NK-92 treated with Interleukin-12 subunit alpha and Interleukin-12 subunit beta, amount 100 ng/mL, for 24 hours (cell line): ENCODE measurements around the gene NUDT17.
A peak's percentile ranks its signal among the peaks of the same experiment; 100 is the strongest.
"Not testable (repeated sequence)": the region's sequence is repeated elsewhere in the genome, so short reads cannot be mapped to it uniquely, and the experiment has no call there.

Source experiments
- DNase-seq: peaks from one replicate; lab custom pipeline; 2025; lab: John Stamatoyannopoulos, UW

NUDT17 gene, protein sequence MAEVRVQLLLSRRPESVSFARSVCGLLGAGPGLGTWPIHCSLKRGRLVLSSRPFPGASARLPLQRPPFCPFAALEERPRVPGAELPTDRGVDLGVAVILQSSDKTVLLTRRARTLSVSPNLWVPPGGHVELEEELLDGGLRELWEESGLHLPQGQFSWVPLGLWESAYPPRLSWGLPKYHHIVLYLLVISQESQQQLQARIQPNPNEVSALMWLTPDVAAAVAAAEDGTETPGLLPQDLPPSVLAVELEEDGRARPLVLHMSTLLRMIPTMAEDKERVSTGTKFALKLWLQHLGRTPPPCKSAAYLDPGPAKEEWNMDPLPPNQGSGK

DNA sequence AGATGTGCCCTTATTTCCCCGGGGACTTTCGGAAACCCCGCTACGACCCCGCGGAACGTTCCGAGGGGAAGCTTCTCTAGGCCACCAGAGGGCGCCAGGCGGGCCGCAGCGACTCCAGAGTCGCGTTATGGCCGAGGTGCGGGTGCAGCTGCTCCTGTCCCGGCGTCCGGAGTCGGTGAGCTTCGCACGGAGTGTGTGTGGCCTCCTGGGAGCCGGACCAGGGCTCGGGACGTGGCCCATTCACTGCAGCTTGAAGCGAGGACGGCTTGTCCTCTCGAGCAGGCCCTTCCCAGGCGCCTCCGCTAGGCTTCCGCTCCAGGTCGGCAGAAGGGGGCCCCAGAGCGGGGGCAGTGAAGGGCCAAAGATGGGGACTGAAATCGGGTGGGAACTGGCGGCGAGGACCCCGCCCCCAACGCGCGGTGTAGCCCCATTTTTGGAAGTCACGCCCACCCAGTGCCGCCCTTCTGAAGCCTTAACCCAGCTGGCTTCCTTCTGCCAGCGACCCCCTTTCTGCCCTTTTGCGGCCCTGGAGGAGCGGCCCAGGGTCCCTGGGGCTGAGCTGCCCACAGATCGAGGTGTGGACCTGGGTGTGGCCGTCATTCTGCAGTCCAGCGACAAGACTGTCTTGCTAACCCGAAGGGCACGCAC lies at the start of gene NUDT17:
Gene NUDT17, plus strand, starts transcription at position 117 of the 648 bp plus-strand sequence. Its CDS starts 11 bp downstream, at position 128.
- peak; percentile 50 for DNase-seq

DNA sequence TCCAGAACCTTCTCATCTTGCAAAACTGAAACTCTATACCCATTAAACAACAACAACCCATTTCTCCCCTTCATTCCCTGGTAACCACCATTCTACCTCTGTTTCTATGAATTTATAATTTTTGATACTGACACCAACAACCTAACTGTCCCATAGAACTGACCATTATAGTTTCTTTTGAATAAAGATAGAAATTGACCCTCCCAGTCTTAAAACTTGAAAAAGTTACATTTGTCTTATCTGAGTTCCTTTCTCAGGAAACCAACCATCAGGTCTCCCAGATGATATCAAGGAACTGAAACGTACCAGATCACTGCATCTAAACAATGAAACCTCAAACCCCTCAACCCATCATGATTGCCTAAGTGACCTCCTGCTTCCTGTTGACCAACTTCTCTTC lies 48.7 kb upstream of the NUDT17 start:
- DNase-seq: no peak

- no peak for DNase-seq
Observed at GRCh38 chr1:145799806-145800205, 45.6 kb upstream of the NUDT17 start.

DNA sequence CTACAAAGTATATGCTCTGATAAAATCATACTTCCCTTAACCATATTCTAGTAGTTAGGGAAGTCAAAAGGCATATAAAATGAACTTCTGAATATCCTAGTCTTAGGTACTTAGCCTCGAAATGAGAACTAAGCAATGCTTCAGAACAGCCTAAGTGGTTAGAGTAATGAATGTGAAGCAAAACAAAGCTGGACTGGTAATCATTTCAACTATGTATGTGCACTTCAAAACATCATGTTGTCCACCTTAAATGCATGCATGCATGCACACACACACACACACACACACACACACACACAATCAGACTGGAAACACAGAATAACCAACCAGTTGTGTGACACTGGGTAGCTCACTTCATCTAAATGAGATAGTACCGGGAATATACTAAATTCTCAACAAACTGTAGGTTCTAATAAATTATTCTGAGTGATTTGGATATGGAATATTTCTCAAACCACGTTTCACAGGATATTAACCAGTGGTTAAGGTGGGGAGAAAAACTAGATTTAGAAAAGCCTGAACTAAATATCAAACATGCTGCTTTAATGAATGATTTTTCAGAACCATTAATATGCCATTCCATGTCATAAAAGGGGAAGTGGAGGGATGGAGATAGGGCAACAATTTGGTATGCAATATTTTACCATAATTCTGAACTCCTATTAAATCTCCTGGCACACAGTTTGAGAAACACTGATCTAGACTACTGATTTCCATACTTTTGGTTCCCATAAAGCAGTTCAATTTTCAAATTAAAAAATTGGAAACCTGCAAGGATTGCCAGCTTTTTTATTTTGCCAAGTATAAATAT lies 41.0 kb upstream of the NUDT17 start:
- no peak for DNase-seq

DNA sequence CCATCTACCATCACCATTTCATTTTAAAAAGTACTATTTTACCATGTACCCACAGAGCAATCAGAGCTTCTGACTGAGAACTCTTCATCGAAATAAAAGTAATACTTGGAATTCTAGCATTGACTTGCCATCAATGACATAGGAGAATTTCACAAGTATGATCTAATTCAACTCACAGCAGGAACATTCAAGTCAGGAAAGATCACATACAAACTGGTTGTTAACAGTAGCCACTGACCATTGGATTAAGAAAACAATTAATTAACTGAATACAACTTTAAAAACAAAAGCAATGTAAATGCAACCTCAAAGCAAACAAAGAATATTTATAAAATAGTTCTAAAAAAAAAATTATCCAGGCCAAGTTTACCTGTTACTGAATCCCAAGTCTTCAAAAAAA lies 40.4 kb upstream of the NUDT17 start:
- no peak for DNase-seq

- DNase-seq: no peak
Observed at GRCh38 chr1:145806408-145806807, 39.0 kb upstream of the NUDT17 start.

GRCh38 chr1:145806844-145807243 lies 38.6 kb upstream of the NUDT17 start:
- DNase-seq: no peak

GRCh38 chr1:145812977-145813810 lies 32.2 kb upstream of the NUDT17 start:
- DNase-seq: not testable (repeated sequence)

DNA sequence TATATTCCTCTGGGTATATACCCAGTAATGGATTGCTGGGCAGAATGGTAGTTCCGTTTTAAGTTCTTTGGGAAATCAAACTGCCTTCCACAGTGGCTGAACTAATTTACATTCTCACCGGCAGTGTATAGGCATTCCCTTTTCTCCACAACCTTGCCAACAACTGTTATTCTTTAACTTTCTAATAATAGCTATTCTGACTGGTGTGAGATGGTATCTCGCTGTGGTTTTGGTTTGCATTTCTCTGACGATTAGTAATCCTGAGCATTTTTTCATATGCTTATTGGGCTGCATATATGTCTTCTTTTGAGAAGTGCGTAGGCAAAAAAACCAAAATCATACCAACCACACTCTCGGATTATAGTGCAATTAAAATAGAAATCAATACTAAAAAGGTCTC lies 27.3 kb upstream of the NUDT17 start:
- DNase-seq: not testable (repeated sequence)

- DNase-seq: not testable (repeated sequence)
Observed at GRCh38 chr1:145822779-145823331, 22.6 kb upstream of the NUDT17 start.

DNA sequence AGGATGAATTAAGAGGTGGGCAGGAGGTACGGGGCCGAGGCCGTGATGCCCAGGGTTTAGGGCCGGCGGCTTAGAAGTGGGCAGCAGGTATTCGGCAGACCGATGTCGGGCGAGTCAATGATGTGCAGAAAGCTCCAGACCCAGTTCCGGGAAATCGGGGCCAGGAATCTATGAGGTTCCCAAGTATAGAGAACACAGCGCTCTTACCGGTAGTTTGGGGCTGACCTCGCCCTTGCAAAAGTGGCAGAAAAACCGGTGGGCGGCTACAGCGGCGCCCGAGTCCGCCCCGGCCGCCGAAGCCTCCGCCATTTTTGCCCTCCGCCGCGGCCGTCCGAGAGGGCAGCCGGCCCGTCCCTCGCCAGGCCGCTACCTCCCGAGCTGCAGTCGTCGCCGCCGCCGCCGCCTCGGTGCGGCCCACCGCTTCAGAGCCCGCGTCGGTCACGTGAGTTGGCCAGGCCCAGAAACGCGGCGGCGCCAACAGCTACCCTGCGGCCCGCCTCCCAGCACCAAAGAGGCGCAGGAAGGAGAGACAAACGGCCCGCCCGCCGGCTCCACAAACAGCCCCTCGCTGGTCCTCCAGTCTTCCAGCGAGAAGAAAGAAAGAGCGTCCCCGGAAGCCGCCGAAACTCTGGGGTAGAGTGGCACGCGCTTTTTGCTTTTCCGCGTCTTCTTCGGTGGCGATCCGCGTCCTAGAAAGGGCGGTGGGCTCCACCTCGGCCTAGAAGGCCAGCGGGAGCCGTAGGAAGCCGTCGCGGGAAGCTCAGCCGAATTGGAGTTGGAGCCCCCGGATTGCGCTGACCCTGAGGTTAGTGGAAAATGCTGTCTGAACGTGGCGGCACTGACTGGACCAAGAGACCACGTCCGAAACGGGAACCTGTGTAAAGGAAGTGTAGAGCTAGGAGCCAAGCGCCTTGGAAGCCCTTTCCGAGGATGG lies 21.6 kb upstream of the NUDT17 start, which contains the start of the genes POLR3C and RNF115:
Gene POLR3C, plus strand, starts transcription at position 636 of the 934 bp plus-strand sequence. CDS start 1,577 bp downstream, outside the sequence.
Gene RNF115, minus strand, starts transcription at position 531 of the 934 bp plus-strand sequence. Its CDS starts 222 bp downstream, at position 309.
- peak; percentile 89 for DNase-seq

- DNase-seq: no peak
Observed at GRCh38 chr1:145824499-145824842, 21.0 kb upstream of the NUDT17 start.

DNA sequence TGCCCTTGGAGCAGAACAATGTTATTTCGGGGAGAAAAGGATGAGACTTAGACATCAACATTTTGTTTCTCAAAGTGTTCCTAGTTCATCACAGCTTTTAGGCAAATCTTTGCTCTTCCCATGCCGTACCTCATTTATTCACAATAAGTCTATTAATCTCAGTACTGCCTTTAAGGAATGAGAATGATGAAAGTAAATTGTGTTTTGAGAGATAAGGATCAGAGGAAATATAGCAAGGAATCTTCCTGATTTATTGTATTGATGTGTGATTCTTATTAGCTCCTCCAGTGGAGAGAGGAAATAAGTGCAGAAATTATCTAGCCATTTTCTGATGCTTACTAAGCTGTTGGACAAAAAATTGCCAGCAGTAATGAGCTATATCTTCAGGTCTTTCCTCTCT lies 19.4 kb upstream of the NUDT17 start:
- no peak for DNase-seq

GRCh38 chr1:145827966-145828365 lies 17.5 kb upstream of the NUDT17 start:
- DNase-seq: no peak

- DNase-seq: no peak
Observed at GRCh38 chr1:145828367-145829026, 16.9 kb upstream of the NUDT17 start.

DNA sequence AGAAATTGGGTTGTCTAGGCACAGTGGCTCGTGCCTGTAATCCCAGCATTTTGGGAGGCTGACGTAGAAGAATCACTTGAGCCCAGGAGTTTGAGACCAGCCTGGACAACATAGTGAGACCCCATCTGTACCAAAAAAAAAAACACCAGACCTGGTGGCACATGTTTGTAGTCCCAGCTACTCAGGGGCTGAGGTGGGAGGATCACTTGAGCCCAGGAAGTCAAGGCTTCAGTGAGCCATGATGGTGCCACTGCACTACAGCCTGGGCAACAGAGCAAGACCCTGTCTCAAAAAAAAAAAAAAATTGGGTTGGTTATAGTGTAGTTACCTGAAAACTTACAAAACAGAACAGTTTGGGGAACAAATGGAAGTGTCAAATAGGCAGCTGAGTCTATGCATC lies 14.6 kb upstream of the NUDT17 start:
- DNase-seq: not testable (repeated sequence)

DNA sequence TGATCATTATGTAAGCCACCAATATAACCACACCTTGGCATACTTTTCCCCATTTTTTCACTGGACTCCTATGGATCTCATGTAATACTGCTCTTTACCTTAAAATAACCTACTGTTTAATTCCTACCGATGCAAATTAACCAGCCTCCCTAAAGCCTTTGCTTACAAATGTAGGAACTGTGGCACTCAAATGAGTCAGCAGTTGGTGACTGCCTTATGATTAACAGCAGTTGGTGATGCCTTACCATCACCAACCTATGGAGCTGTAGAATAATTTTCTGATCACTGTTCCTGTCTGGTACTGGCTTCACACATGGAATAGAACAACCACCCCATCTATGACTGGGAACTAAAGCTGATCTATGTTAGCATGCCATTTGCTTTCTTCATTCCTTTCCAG lies 7.8 kb upstream of the NUDT17 start:
- DNase-seq: no peak

DNA sequence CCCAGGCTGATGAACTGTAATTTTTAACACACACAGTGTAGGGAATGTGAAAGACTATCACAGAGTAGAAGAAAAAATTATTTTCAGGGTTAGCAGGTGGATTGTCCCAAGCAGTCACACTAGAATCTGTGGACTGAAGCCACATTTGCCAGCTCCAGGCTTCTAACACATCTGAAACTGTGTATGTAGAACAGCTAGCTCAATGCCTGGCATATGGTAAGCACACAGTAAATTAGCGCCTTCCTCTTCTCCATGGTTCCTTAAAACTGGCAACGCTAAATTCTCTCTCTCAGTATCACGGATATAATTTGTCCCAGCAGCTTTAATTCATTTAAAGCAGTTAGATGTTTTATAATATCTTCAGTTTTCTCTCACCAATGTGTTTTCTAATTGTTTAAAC lies 2.4 kb upstream of the NUDT17 start:
- no peak for DNase-seq

DNA sequence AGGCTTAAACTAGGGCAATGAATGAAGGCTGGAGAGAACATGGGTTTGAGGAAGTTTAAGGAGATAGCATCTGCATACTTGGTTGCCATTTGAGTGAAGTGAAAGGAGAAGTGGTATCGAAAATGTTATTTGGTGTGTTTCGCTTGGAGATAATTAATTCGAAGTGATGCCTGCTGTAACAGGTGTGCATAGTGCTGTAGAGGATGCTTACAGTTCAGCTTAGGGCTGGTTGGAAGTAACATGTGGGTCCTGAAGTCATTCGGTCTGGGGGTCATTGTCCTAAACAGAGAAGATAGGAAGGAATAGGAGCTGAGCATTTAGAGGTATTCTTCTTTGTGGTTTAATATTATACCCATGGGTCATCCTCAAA lies 301 bp upstream of the NUDT17 start:
- no peak for DNase-seq

DNA sequence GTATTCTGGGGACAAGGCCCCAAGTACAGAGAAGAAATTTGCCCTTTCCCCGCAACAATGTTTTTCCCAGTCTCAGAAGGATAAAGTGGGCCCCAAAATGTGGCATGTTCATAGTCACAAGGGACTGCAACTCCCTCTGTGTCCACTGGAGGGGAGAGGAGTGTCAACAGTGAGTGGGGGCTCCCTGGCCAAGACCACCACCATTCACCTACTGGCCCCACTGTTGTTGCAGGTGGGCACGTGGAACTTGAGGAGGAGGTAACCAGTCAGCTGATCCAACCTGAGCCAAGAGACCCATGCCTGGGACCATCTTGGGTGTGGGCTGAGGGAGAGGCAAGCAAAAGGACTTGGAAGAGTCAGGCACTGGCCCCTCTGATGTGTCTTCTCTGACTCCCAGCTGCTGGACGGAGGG lies 777 bp downstream of the NUDT17 start:
- DNase-seq: no peak
